ENCODE results near the gene SEPTIN7.
"Not testable (repeated sequence)": the region's sequence is repeated elsewhere in the genome, so short reads cannot be mapped to it uniquely, and the experiment has no call there.

The SEPTIN7 gene

GRCh38 chr7:35800718-35801391 is at the start of gene SEPTIN7:
TSS of gene SEPTIN7 (plus strand) at chr7:35801057. CDS start at chr7:35801210, 153 bp downstream.
- FAIRE-seq (peak; percentile 92), DNase-seq (ENCODE audit: low spot score) (peak; percentile 95)

- FAIRE-seq (no peak), DNase-seq (ENCODE audit: low spot score) (no peak)
Measured at GRCh38 chr7:35752742-35753141, 48.1 kb upstream of the SEPTIN7 start.

GRCh38 chr7:35753761-35754603 is 46.9 kb upstream of the SEPTIN7 start:
- DNase-seq (ENCODE audit: low spot score) (no peak), FAIRE-seq (no peak)

- no peak for FAIRE-seq
- no peak for DNase-seq (ENCODE audit: low spot score)
Measured at GRCh38 chr7:35754741-35755140, 46.1 kb upstream of the SEPTIN7 start.

GRCh38 chr7:35755711-35756110 is 45.1 kb upstream of the SEPTIN7 start:
- FAIRE-seq (no peak), DNase-seq (ENCODE audit: low spot score) (no peak)

- not testable (repeated sequence) for FAIRE-seq; DNase-seq (ENCODE audit: low spot score)
Measured at GRCh38 chr7:35756453-35756852, 44.4 kb upstream of the SEPTIN7 start.

GRCh38 chr7:35757574-35757973 is 43.3 kb upstream of the SEPTIN7 start:
- FAIRE-seq: no peak
- DNase-seq (ENCODE audit: low spot score): no peak

GRCh38 chr7:35758421-35758820 is 42.4 kb upstream of the SEPTIN7 start:
- FAIRE-seq (no peak), DNase-seq (ENCODE audit: low spot score) (no peak)

GRCh38 chr7:35760143-35760745 is 40.6 kb upstream of the SEPTIN7 start:
- FAIRE-seq (no peak), DNase-seq (ENCODE audit: low spot score) (no peak)

GRCh38 chr7:35761871-35762677 is 38.8 kb upstream of the SEPTIN7 start:
- DNase-seq (ENCODE audit: low spot score) (no peak), FAIRE-seq (no peak)

- no peak for FAIRE-seq
- DNase-seq (ENCODE audit: low spot score): no peak
Measured at GRCh38 chr7:35762781-35763180, 38.1 kb upstream of the SEPTIN7 start.

- DNase-seq (ENCODE audit: low spot score) (no peak), FAIRE-seq (no peak)
Measured at GRCh38 chr7:35768346-35768745, 32.5 kb upstream of the SEPTIN7 start.

- no peak for DNase-seq (ENCODE audit: low spot score)
- no peak for FAIRE-seq
Measured at GRCh38 chr7:35771776-35772175, 29.1 kb upstream of the SEPTIN7 start.

- no peak for DNase-seq (ENCODE audit: low spot score)
Measured at GRCh38 chr7:35773994-35774393, 26.9 kb upstream of the SEPTIN7 start.

GRCh38 chr7:35776686-35777085 is 24.2 kb upstream of the SEPTIN7 start:
- FAIRE-seq: no peak

More at GRCh38 chr7:35773994-35774393, 26.9 kb upstream of the SEPTIN7 start:
- peak; percentile 14 for FAIRE-seq

GRCh38 chr7:35777121-35777520 is 23.7 kb upstream of the SEPTIN7 start:
- FAIRE-seq (no peak), DNase-seq (ENCODE audit: low spot score) (no peak)

More at GRCh38 chr7:35776686-35777085, 24.2 kb upstream of the SEPTIN7 start:
- DNase-seq (ENCODE audit: low spot score): no peak

- no peak for FAIRE-seq
Measured at GRCh38 chr7:35780070-35780469, 20.8 kb upstream of the SEPTIN7 start.

GRCh38 chr7:35781200-35781701 is 19.6 kb upstream of the SEPTIN7 start:
- FAIRE-seq (no peak), DNase-seq (ENCODE audit: low spot score) (no peak)

More at GRCh38 chr7:35780070-35780469, 20.8 kb upstream of the SEPTIN7 start:
- DNase-seq (ENCODE audit: low spot score): no peak

- FAIRE-seq (no peak), DNase-seq (ENCODE audit: low spot score) (no peak)
Measured at GRCh38 chr7:35781767-35782515, 18.9 kb upstream of the SEPTIN7 start.

GRCh38 chr7:35784332-35784731 is 16.5 kb upstream of the SEPTIN7 start:
- DNase-seq (ENCODE audit: low spot score): no peak
- no peak for FAIRE-seq

Data from RCC 7860 (cell line).